IPS-11a (cell line): ENCODE results near the gene LAMP1.
"Not testable (repeated sequence)": the region's sequence is repeated elsewhere in the genome, so short reads cannot be mapped to it uniquely, and the experiment has no call there.

Source experiments
- H3K4me3 ChIP-seq: one replicate; pipeline ENCODE4 v1.5.1; 2013; ENCODE audit warnings: low read depth, low read length, control low read depth

The LAMP1 gene

DNA sequence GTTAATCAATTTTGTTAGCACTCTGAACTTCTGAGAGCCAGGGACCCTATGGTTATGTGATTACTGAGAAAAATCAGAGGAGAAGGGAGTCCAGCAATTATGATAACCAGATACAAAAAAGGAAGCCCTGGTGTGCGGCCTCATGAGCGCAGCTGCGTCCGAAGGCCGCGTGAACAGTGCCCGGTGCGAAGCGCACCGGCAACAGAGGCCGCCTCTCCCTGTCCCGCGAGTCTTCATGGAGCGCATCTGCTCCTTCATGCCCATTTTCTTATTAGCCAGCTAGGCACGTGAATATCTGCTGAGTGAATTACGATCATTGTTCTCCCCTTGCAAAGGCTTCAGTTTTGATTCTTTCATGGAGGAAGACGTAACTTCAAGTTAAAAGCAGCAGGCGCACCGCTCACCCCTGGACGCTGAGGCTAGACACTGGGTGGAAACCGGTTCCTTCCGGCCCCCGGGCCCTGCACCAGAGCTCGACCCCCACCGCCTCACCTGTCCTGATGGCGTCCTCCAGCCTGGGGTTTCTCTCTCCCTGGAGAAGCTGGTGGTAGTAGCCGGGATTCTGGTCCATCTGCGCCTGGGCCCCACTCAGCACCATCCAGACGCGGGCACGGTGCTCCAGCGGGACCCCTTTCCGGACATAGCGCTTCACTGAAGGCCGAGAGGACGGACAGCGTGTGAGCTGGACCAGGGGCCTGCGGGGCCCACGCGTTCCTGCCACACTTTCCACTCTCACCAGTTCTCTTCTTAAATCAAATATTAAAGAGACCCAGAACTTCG is 58.0 kb downstream of the LAMP1 start:
- no peak overlapping the region for H3K4me3 ChIP-seq

DNA sequence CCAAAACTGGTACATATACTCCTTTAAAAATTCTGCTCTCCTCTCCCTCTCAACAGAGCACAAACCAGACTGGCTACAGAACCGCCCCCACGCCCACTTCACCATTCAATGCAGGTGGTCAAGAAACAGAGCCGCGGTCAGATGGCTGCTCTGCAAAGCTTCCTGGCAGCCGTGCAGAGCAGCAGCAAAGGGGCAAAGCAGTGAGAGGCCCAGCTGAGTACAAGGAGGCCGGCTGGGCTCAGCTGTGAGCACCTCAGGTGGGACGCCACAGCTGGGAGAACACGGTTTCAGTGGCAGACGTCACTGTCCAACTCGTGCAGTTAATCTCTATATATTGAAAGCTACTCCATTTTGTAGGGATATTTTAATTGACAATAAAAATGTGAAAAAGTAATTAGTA is 58.6 kb downstream of the LAMP1 start:
- no peak overlapping the region for H3K4me3 ChIP-seq

DNA sequence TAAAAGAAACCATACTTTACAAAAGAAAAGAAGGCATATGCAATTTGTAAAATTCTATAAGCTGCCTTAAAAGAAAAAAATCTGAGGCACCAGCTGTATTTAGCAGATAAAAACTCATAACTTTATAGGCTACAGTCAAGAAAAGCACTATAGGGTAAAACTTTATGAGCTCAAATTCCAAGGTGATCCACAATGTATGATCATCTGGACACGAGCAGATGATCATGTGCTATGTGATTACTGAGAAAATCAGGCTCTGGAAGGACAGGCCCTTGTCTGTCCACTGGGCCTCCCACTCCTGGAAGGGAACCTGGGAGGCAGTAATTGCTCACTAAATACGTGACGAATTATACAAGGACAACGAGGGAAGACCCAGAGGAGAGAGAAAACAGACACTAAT is 59.6 kb downstream of the LAMP1 start:
- no peak overlapping the region for H3K4me3 ChIP-seq

DNA sequence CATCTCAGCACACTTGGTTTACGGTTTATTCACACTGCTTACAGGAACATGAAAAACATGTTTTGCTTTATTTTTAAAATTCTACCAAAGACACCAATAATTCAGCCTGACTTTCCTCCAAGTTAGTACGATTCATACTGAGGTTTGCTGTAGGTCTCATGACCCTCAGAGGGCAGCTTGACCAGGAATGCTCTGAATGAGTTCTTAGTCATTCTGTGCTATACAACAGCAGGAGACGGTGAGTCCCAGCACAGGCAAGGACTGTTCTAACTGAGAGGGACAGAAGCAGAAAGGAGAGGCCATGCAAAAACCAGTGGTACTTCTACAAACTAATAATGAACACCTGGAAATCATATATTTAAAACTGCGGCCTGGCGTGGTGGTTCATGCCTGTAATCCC is 60.5 kb downstream of the LAMP1 start:
- no peak overlapping the region for H3K4me3 ChIP-seq

DNA sequence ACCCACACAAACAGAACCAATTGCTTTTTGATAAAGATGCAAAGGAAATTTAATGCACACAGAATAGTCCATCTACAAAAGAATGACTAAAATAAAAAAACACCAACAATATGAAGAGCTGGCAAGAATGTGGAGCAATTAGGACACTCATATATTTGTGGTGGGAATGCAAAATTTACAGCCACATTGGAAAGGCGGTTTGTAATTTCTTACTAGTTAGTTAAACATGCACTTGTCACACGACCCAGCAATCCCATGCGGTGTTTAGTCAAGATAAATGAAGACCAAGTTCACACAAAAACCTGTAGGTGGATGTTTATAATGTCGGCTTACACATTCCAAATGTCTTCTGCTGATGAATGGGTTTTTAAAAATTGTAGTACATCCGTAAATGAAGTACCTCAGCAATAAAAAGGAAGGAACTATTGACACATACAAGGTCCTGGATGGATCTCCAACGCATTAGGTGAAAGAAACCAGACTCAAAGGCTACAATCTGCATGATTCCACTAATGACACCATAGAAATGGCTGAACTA is 61.7 kb downstream of the LAMP1 start:
- H3K4me3 ChIP-seq = no peak overlapping the region

DNA sequence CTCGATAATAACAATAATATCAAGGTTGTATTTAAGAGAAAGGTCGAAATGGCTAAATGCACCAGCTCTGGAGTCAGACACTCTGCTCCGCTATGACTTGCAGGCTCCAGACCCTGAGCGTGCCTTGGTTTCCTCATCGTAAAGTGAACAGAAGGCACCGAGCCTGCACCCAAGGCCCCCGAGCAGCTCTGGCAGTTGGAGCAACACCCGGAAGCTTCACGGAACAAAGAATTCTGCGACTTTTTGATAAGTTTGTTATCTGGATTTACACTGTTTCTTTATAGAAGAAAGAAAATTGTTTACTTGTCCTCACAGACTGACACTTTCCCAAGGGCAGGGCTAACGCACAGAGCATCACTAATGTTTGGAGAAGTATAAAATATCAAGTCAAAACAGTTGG is 62.5 kb downstream of the LAMP1 start:
- no peak overlapping the region for H3K4me3 ChIP-seq

DNA sequence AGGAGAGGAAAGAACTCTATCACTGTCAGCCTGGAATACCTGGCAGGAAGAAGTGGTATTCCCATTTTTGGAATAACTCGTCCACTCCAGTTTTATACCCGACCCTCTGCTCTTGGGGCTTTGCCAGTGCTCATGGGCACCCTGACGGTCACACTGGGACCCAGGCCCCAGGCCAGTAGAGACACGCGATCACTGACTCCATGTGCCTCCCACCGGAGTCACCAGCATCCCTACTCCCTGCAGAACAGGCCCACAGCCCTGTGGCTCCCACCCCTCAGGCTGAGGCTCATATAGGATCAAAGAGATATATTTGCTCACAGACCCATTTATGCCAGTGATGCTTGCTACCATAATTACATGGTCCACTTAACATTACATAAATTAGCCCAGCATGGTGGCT is 63.4 kb downstream of the LAMP1 start:
- H3K4me3 ChIP-seq = no peak overlapping the region

DNA sequence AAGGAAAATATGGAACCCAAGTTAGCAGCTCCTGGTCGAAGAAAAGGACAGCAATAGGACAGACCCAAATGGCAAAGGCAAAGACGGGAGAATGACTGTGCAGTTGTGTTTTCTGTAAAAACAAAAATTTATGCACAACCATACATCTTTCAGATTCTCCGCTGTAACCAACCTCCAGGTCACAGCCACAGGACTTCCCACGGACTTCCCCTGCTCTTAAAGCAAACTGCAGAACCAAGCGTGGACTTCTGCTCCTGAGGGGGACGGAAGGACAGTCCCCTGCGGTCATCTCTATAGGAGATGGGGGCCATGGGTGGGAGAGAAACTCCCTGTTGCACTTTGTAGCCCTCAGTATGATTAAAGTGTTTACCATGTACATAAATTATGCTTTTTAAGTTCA is 64.4 kb downstream of the LAMP1 start:
- no peak overlapping the region for H3K4me3 ChIP-seq

DNA sequence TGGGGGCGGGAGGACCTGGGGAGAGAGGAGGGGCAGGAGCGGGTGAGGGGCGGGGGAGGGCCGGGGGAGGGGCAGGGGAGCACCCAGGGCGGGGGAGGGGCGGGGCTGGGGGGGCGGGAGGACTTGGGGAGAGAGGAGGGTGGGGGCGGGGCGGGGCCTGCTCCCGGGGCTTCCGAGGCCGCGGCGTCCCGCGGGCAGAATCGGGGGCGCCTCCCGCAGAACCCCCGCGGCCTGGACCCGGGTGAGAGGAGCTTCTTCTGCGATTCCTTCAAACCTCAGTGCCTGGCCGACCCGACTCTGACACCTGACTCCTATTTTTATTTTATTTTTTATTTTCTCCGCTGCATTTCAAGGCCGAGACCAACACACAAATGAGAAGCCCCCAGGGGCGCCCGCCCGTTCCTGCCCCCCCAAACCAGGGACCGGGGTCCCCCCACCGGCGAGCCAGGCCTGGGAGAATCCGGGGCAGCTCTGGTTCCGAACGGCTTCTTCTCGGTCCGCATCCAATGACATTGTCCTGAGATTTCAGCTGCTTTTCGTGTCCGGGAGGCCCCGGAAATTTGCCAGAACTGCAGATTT is 67.4 kb downstream of the LAMP1 start:
- no peak overlapping the region for H3K4me3 ChIP-seq

DNA sequence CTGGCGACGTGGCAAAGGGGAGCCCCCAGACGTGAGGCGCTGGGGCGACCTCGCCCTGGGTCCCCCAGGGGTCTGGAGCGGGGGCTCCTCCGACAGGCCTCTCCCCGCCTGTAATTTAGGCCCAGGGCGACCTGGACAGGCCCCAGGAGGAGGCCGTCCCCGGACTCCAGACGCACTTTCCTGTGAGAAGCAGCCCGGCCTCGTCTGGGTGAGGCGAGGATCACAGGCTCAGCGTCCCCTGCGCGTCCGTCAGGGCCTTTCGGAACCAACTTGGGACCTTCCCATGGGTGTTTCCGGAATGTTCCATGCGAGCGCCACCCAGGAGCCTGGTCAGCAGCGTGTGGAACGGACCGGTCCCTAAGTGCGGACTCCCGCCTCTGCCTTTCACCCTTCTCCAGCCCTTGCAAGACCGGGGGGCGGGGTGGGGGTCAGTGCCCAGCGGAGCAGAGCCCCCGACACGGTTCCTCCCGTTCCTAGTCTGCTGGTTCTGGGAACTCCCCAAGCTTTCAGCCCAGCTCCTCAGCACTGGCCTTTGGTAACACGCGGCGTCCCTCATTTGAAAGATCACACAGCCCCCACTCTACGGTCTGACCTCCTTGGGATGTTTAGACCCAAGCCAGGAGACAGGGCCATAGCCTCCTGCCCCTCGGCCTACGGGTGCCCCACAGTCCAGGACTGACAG is 68.0 kb downstream of the LAMP1 start:
- no peak overlapping the region for H3K4me3 ChIP-seq

DNA sequence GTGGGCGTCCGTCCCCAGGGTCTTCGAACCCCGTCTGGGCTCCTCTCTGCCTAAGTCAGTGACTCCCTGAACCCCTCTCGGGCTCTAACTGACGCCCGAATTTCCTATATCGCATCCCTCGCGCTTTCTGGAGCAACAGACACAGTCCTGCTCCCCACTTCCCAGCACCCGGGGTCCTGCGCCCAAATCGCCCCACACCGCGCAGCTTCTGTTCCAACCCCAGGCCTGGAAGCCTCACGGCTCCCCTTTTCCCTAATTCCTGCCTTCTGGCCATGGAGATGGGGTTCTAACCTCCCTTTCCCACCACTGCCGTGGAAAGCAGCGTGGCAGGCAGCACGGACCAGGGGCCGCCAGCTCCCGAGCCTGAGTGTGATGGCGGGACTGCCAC is 68.5 kb downstream of the LAMP1 start:
- H3K4me3 ChIP-seq = no peak overlapping the region

DNA sequence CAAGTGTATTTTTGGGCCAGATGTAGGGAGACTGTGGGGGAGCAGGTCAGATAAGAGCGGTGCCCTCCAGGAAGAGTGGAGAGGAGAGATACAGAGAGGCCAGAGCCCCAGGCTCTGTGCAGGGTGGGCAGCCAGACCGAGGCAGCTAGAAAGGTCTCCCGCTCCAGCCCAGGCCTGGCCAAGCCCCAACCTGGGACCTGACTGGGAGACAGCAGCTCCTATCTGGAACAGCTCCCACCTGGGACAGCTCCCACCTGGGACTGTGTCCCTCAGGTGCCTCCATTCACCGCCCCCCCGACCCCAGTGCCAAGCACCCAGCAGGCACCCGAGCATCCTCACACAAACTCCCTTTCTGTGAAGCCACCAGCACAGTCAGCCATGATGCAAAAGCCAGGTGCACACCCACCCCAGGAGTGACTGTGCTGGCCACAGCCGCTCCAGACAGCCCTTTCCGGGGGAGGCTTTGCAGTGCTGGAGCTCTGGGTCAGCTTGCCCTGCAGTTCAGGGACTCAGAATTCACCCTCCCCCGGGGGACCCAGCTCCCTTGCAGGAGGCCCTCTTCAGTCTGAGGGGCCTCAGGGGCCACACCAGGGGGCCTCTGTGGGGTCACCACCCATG is 69.0 kb downstream of the LAMP1 start:
- no peak overlapping the region for H3K4me3 ChIP-seq

DNA sequence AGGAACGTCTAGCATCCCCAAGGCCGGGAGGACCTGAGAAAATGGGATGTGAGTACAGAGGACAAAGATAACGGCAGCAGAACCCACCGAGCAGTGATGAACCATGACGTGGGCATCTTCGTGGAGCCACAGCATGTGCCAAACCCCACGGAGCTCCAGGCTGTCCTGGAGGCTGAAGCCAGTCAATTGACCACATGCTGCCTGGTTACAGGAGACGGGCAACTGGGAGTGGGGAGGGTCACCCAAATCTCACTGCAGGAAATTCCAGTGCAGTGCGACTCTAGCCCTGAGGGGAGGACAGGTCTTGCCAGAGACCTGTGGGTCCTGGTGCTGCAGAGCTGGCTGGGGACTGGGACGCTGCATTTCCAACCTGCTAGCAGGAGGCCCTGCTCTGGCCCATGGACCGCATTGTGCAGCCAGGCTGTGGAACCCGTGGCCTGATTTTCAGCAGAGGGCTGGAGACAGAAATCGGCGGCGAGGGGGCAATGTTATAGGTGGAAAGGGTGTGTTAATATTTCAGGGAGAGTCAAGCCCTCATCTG is 70.1 kb downstream of the LAMP1 start:
- H3K4me3 ChIP-seq = no peak overlapping the region

DNA sequence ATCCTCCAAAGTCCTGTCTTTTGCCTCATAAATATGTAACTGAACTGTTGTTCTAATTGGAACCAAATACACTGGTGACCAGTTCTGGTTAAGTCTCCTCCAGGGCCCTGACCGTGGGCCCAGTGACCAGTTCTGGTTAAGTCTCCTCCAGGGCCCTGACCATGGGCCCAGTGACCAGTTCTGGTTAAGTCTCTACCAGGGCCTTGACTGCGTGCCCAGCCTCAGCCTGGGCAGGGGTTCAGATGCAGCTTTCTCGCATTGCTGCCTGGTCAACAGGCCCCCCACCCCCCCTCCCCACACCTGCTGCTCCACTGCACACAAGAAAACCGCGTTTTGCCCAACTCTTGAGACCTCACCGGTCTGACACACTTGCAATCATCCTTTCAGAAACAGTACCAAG is 70.7 kb downstream of the LAMP1 start:
- no peak overlapping the region for H3K4me3 ChIP-seq

DNA sequence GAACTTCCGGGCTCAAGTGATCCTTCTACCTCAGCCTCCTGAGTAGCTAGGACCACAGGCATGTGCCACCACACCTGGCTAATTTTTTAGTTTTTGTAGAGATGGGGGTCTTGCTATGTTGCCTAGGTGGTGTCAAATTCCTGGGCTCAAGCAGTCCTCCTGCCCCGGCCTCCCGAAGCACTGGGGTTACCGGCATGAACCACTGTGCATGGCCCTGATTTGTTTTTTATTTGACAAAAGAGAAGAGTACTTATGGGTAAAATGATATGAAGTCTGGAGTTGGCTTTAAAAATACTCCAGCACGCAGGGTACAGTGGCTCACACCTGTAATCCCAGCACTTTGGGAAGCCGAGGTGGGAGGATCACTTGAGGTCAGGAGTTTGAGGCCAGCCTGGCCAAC is 71.3 kb downstream of the LAMP1 start:
- H3K4me3 ChIP-seq = not testable (repeated sequence)

DNA sequence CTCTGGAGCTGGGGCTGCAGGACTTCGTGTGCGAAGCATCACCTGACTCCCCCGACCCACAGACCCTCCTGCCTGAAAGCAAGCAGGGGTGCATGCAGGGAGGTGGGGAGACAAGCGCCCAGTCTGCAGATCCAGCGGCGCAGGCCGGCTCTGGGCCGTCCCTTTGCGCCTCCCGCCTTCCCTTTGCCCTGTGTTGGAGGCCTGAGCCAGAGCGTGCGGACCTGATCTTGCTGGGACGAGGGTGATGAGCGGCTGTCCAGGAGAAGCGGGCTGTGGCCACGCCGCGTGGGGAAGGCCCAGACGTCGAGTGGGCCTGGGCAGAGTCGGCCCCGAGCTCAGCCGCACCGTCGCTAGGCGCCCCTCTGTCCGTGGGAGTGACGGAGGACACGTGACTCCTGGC is 72.2 kb downstream of the LAMP1 start:
- no peak overlapping the region for H3K4me3 ChIP-seq

DNA sequence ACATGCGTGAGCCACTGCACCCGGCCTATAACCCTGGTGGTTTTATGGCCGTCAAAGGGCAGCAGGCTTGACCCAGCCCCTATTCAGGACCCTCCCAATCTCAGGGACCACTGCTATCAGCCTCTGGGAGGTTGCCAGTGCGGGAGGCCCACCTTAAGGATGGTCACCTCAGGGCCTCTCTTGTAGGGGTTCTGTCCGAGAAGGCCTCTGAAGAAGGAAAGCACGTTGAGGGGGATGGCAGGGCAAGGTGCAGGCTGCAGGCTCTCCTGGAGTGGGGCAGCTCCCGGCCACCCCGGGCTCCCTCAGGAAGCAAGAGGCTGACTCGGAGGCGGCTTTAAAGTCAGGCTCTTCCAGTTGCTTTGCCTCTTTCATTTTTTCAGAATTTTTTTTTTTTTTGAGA is 72.8 kb downstream of the LAMP1 start:
- H3K4me3 ChIP-seq = no peak overlapping the region

DNA sequence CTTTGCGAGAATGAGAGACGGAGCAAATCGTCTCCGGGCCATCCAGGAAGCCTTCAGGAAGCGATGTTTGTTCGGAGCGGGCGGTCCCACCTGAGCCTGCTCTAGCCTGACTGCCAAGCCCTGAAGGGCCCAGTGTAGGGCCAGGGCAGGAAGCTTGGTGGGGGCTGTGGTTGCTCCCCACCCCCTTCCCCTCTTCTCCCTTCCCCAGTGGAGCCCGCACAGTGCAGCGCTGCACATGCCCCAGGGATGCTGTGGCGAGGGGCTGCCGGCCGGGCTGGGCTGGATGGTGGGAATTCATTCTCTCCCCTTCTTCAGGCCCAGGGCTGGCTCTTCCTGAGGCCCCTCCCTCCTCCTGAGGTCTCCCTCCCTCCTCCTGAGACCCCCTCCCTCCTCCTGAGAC is 74.0 kb downstream of the LAMP1 start:
- H3K4me3 ChIP-seq = no peak overlapping the region

DNA sequence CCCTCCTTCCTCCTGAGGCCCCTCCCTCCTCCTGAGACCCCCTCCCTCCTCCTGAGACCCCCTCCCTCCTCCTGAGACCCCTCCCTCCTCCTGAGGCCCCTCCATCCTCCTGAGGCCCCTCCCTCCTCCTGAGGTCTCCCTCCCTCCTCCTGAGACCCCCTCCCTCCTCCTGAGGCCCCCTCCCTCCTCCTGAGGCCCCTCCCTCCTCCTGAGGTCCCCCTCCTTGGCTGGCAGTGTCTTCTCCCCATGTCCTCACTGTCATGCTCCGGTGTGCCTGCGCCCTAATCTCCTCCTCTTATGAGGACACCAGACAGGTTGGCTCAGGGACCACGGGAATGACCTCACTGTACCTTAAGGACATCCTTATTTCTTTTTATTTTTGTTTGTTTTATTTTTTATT is 74.7 kb downstream of the LAMP1 start:
- not testable (repeated sequence) for H3K4me3 ChIP-seq
